K562 (cell line): ENCODE measurements around the gene ARHGEF4. TPM values are rescaled to one million over a fixed set of nuclear protein-coding genes. Genes with fewer than 3 reads are reported as not detected.
A peak's percentile ranks its signal among the peaks of the same experiment; 100 is the strongest.

Experiments used
- ATAC-seq: fragments of 200-7000 bp; cut with Tn5 transposase; 3 replicates; pipeline ENCODE4 v1.9.1; 2020; ENCODE audit warnings: moderate library complexity
- BruUV-seq: library from RNA; stranded (reverse); fragments of 400-500 nt; replicated peaks from 2 replicates; lab custom pipeline; 2021; lab: Mats Ljungman, UMichigan
- CTCF ChIA-PET: fragments of 300-600 bp; formaldehyde crosslinking; extraction: SDS; loops from one replicate; lab custom pipeline; 2021; ENCODE audit warnings: low intra/inter-chr PET ratio; lab: Yijun Ruan, JAX
- POLR2A ChIA-PET: fragments of 300-600, 350-650 bp; sonication (Branson Sonifier 250); formaldehyde crosslinking; extraction: SDS; loops from one replicate; lab custom pipeline; 2021; ENCODE audit warnings: antibody characterized with exemption, inconsistent platforms; lab: Yijun Ruan, JAX
- DNase-seq, 4 experiments: peaks; one replicate each; pipeline versions ENCODE4 v3.0.0 to v3.0.0-alpha.2; 2011 to 2018; ENCODE audit warnings: low spot score in 3 of 4, mixed read lengths in 3 of 4; ENCODE audit errors: extremely low read depth in 1 of 4
- FAIRE-seq: peaks from 2 replicates; lab custom pipeline; 2011; peaks lifted over from hg19 to GRCh38; lab: Jason Lieb, UNC
- H2AFZ ChIP-seq: 2 replicates; pipeline ENCODE4 v1.6.0; 2011; ENCODE audit warnings: low read depth, low read length, control low read depth, inconsistent platforms
- H3K27ac ChIP-seq: fragments of 200-600 bp; 3 replicates; pipeline ENCODE4 v1.8.0; 2011; ENCODE audit warnings: low read depth, mild to moderate bottlenecking, control low read depth, inconsistent platforms, low read length, moderate library complexity, mixed read lengths; ENCODE audit errors: extremely low read depth
- H3K27me3 ChIP-seq, 2 experiments: fragments of 300-600 bp in 1 of 2; 2 replicates in 1 of 2; 3 replicates in 1 of 2; pipeline versions ENCODE4 v1.6.0 to v1.8.0; 2011; ENCODE audit warnings: inconsistent platforms in 2 of 2, low read length in 2 of 2, mild to moderate bottlenecking in 1 of 2, mixed read lengths in 1 of 2, moderate library complexity in 1 of 2; ENCODE audit not compliant: control insufficient read depth in 2 of 2, insufficient read depth in 2 of 2
- H3K36me3 ChIP-seq: fragments of 300-600 bp; 3 replicates; pipeline ENCODE4 v1.8.0; 2011; ENCODE audit warnings: mild to moderate bottlenecking, low read length, inconsistent platforms; ENCODE audit not compliant: control insufficient read depth, insufficient read depth
- H3K4me1 ChIP-seq, 2 experiments: fragments of 200-600 bp in 1 of 2; replicated peaks in 1 of 2; 2 replicates in 1 of 2; 3 replicates in 1 of 2; pipeline versions ENCODE4 v1.5.1 to v1.8.0; 2011; ENCODE audit warnings: inconsistent platforms in 2 of 2, low read length in 2 of 2, mild to moderate bottlenecking in 1 of 2, mixed read lengths in 1 of 2, moderate library complexity in 1 of 2; ENCODE audit not compliant: control insufficient read depth in 2 of 2, insufficient read depth in 2 of 2
- H3K4me2 ChIP-seq: 2 replicates; pipeline ENCODE4 v1.6.1; 2011; ENCODE audit warnings: low read length, control low read depth, inconsistent platforms, mixed read lengths; ENCODE audit not compliant: insufficient read depth
- H3K4me3 ChIP-seq: fragments of 200-600 bp; sonication (generic), shearing (Covaris generic); 2 replicates; pipeline ENCODE4 v1.5.1; 2016; ENCODE audit warnings: control low read depth, inconsistent platforms
- H3K79me2 ChIP-seq: fragments of 200-600 bp; 3 replicates; pipeline ENCODE4 v1.8.0; 2011; ENCODE audit warnings: low read length, inconsistent platforms; ENCODE audit not compliant: control insufficient read depth, insufficient read depth
- H3K9ac ChIP-seq, 2 experiments: 2 replicates each; pipeline versions ENCODE4 v1.6.0 to v1.6.1; 2011; ENCODE audit warnings: low read depth in 2 of 2, low read length in 2 of 2, control low read depth in 1 of 2, inconsistent platforms in 1 of 2, mild to moderate bottlenecking in 1 of 2, mixed read lengths in 1 of 2; ENCODE audit not compliant: insufficient read depth in 1 of 2
- H3K9me1 ChIP-seq: one replicate; pipeline ENCODE4 v1.6.0; 2011; ENCODE audit warnings: inconsistent platforms, mild to moderate bottlenecking, low read length, moderate library complexity; ENCODE audit not compliant: control insufficient read depth, insufficient read depth
- H3K9me3 ChIP-seq: replicated peaks from 2 replicates; pipeline ENCODE4 v1.5.1; 2011; ENCODE audit warnings: low read depth, low read length, inconsistent platforms; ENCODE audit not compliant: control insufficient read depth, insufficient read depth
- H4K20me1 ChIP-seq: replicated peaks from 2 replicates; pipeline ENCODE4 v1.6.1; 2011; ENCODE audit warnings: low read length, inconsistent platforms, mixed read lengths; ENCODE audit not compliant: control insufficient read depth, insufficient read depth
- ATF3 ChIP-seq, 2 experiments: fragments of 450-650 bp in 1 of 2; sonication (generic) in 1 of 2; formaldehyde crosslinking in 1 of 2; IDR thresholded peaks in 1 of 2; conservative IDR thresholded peaks in 1 of 2; 2 replicates each; pipeline versions ENCODE4 v1.6.1 to v1.8.1; 2016 to 2023; ENCODE audit warnings: mild to moderate bottlenecking in 2 of 2, moderate library complexity in 2 of 2, inconsistent platforms in 1 of 2, missing genetic modification reagents in 1 of 2
- ATF4 ChIP-seq: fragments of 450-650 bp; formaldehyde crosslinking; IDR thresholded peaks from 2 replicates; pipeline ENCODE4 v1.4.0; 2022; ENCODE audit warnings: mild to moderate bottlenecking, moderate library complexity
- CEBPB ChIP-seq: fragments of 450-650 bp; IDR thresholded peaks from 2 replicates; pipeline ENCODE4 v1.6.1; 2016; ENCODE audit warnings: missing genetic modification characterization, missing compliant biosample characterization
- L3MBTL2 ChIP-seq: fragments of 450-650 bp; IDR thresholded peaks from 2 replicates; pipeline ENCODE4 v1.6.1; 2016; ENCODE audit warnings: mild to moderate bottlenecking, moderate library complexity
- PKNOX1 ChIP-seq: fragments of 450-650 bp; IDR thresholded peaks from 2 replicates; pipeline ENCODE4 v1.6.1; 2016
- POLR2H ChIP-seq: IDR thresholded peaks from 2 replicates; pipeline ENCODE4 v1.6.1; 2016; ENCODE audit warnings: missing genetic modification characterization, low read depth, mild to moderate bottlenecking, control low read depth, missing compliant biosample characterization, moderate library complexity
- RBFOX2 ChIP-seq: fragments of 200-400 bp; formaldehyde crosslinking; IDR thresholded peaks from 2 replicates; pipeline ENCODE4 v1.6.1; 2017; ENCODE audit warnings: low read depth, mild to moderate bottlenecking, low read length, moderate library complexity
- SMAD3 ChIP-seq: fragments of 450-650 bp; formaldehyde crosslinking; conservative IDR thresholded peaks from 2 replicates; pipeline ENCODE4 v1.4.0; 2020; ENCODE audit warnings: mild to moderate bottlenecking
- SMARCA5 ChIP-seq: fragments of 450-650 bp; IDR thresholded peaks from 2 replicates; pipeline ENCODE4 v1.6.1; 2016
- ZNF57 ChIP-seq: fragments of 450-650 bp; formaldehyde crosslinking; IDR thresholded peaks from 2 replicates; pipeline ENCODE4 v1.4.0; 2020; ENCODE audit warnings: mild to moderate bottlenecking, moderate library complexity
- ZNF644 ChIP-seq: fragments of 200-800 bp; sonication (Bioruptor generic); IDR thresholded peaks from 2 replicates; pipeline ENCODE4 v1.6.1; 2016; ENCODE audit warnings: low read depth, missing genetic modification characterization, missing compliant biosample characterization
- ZNF717 ChIP-seq: fragments of 250-450 bp; sonication (Bioruptor Pico); IDR thresholded peaks from 2 replicates; pipeline ENCODE4 v1.5.0; 2021
- WGBS: fragments of 100-300 bp; shearing (Covaris generic); methylation state at CpG from one replicate; pipeline ENCODE4 v1.1.6; 2016; ENCODE audit warnings: low coverage, mixed read lengths; ENCODE audit not compliant: insufficient coverage; ENCODE audit errors: missing lambda C conversion rate; 5-methylcytosine and 5-hydroxymethylcytosine counted together
- in situ Hi-C: fragments of 300-500 bp; cut with MboI; formaldehyde crosslinking; loops from 4 replicates; pipeline ENCODE4 v1.15.0; 2018; ENCODE audit warnings: inconsistent platforms, mixed read lengths
- intact Hi-C: fragments of 100-400 bp; cut with micrococcal nuclease; formaldehyde crosslinking; loops from 2 replicates; pipeline ENCODE4 v1.14.2; 2022
- polyA plus RNA-seq, 8 experiments: library from polyadenylated mRNA; depleted of rRNA in 4 of 8; stranded (reverse) in 5 of 8; unstranded in 3 of 8; fragments of >200 nt; fragmentation: Nextera tagmentation in 2 of 8; fragmentation: Illumina TruSeq in 1 of 8; extraction: Ambion mirVana in 2 of 8; extraction: Trizol in 1 of 8; gene quantifications; 2 replicates each; pipeline versions ENCODE4 v1.2.1 to v1.2.3, GENCODE V29; 2011 to 2014; ENCODE audit warnings: inconsistent platforms in 1 of 8, missing spikeins in 1 of 8
- total RNA-seq, 7 experiments: library from RNA; depleted of rRNA in 6 of 7; stranded (reverse); fragments of >200 nt in 6 of 7; fragmentation: Illumina TruSeq in 2 of 7; extraction: Trizol in 2 of 7; gene quantifications; 2 replicates each; pipeline versions ENCODE4 v1.2.1 to v1.2.3, GENCODE V29; 2011 to 2021; ENCODE audit warnings: low replicate concordance in 1 of 7

The ARHGEF4 gene
- total and polyA plus RNA-seq, 9 of the 15 experiments (the other 6 are each of a cell fraction or from before 2014, with no cell fraction given), result not detected

GRCh38 chr2:130854301-130854700 is 17.6 kb downstream of the ARHGEF4 start:
- WGBS, result 0% methylated on average over 5 of the region's 5 CpGs
- BruUV-seq, result no TSS peak
- CTCF ChIA-PET, result no interaction called here

GRCh38 chr2:130864830-130865800 is 28.4 kb downstream of the ARHGEF4 start:
- no peak for FAIRE-seq
- H3K27me3 ChIP-seq, result peaks cover 8 to 23% of the 10 kb centered on the region in 2 experiments; a peak in 4 of 5 replicates
- 4% methylated on average over 17 of the region's 17 CpGs for WGBS
- H3K27ac ChIP-seq, result no peak overlapping the region
- H3K79me2 ChIP-seq, result no peaks in the 10 kb centered on the region
- no peaks in the 10 kb centered on the region for H3K4me1 ChIP-seq
- H3K4me3 ChIP-seq, result no peak overlapping the region
- H3K9me3 ChIP-seq, result no peaks in the 10 kb centered on the region
- BruUV-seq, result no TSS peak
- no peak overlapping the region for H2AFZ ChIP-seq
- CTCF ChIA-PET, result no interaction called here
- no peak overlapping the region for H3K9ac ChIP-seq
- ATAC-seq, result peak; percentile 95
- peak in 1 of 4 experiments; percentile 8 for DNase-seq
- no peaks in the 10 kb centered on the region for H3K36me3 ChIP-seq
- no peak overlapping the region; the same call in 1 of the 2 replicates for H3K4me2 ChIP-seq
- H4K20me1 ChIP-seq, result no peaks in the 10 kb centered on the region
- in situ Hi-C loops (no loop called here), intact Hi-C loops (no loop called here)
- no peaks in the 10 kb centered on the region for H3K9me1 ChIP-seq
- POLR2A ChIA-PET, result no interaction called here
- peak; percentile 67; the same call in 1 of the 2 replicates for TF ChIP-seq POLR2H
- 0 out of 2 replicates have a peak, but pooled peaks have one; percentile 38 for TF ChIP-seq ZNF644 (tag)
- TF ChIP-seq ZNF717, result no peak
- TF ChIP-seq L3MBTL2, result peak; percentile 99
- peak; percentile 73; the same call in 1 of the 2 replicates for TF ChIP-seq ATF4 (CRISPR knock-in tag)
- peak; percentile 88 for TF ChIP-seq ATF3 (IDR thresholded peaks at IDR 0.05)
- no peak for TF ChIP-seq ATF3 (CRISPR knock-in tag; conservative IDR thresholded peaks at IDR 0.05)
- peak; percentile 32; the same call in 1 of the 2 replicates for TF ChIP-seq PKNOX1
- TF ChIP-seq CEBPB (tag), result peak; percentile 79
- peak; percentile 26; the same call in 1 of the 2 replicates for TF ChIP-seq RBFOX2

More at GRCh38 chr2:130854301-130854700, 17.6 kb downstream of the ARHGEF4 start:
- Histone ChIP-seq H3K79me2 (no peaks in the 10 kb centered on the region), H3K9me1 (no peaks in the 10 kb centered on the region), H2AFZ (no peak overlapping the region), H3K4me3 (no peak overlapping the region), H4K20me1 (peaks cover 4% of the 10 kb centered on the region; the same call in 1 of the 2 replicates), H3K4me1 (no peaks in the 10 kb centered on the region), H3K4me2 (no peak overlapping the region), H3K27ac (no peak overlapping the region), H3K27me3 (peaks cover 9 to 42% of the 10 kb centered on the region in 2 experiments; a peak in 4 of 5 replicates), H3K36me3 (no peaks in the 10 kb centered on the region), H3K9ac (no peak overlapping the region), H3K9me3 (no peaks in the 10 kb centered on the region)
- no peak for FAIRE-seq
- in situ Hi-C loops, result no loop called here
- ATAC-seq, result no peak
- no peak for DNase-seq
- POLR2A ChIA-PET, result interaction anchor here (0.9 kb wide), 1 partner anchor 15 kb away, joined by 4 read pairs; no protein-coding TSS in a partner anchor
- intact Hi-C loops, result no loop called here
- TF ChIP-seq ZNF57 (CRISPR knock-in tag) (no peak), SMARCA5 (no peak), SMAD3 (CRISPR knock-in tag) (no peak)
